HL-60 (cell line): ENCODE data around the gene DENND4C.

ENCODE experiments used
- DNase-seq, 2 experiments: peaks; one replicate each; pipeline ENCODE4 v3.0.0-alpha.2; 2010 to 2020; ENCODE audit warnings: low read depth in 1 of 2, low spot score in 1 of 2
- H3K27ac ChIP-seq: fragments of 250-450 bp; sonication (Bioruptor Pico); replicated peaks from 2 replicates; pipeline ENCODE4 v1.5.1; 2020; ENCODE audit warnings: mild to moderate bottlenecking, moderate library complexity
- H3K27me3 ChIP-seq: fragments of 250-450 bp; sonication (Bioruptor Pico); 2 replicates; pipeline ENCODE4 v1.5.1; 2021; ENCODE audit warnings: mild to moderate bottlenecking, moderate library complexity; ENCODE audit not compliant: insufficient read depth, poor library complexity, severe bottlenecking
- H3K4me3 ChIP-seq: replicated peaks from 2 replicates; pipeline ENCODE4 v1.5.1; 2011; ENCODE audit warnings: mild to moderate bottlenecking, control low read depth, low read length; ENCODE audit not compliant: insufficient read depth
- GABPA ChIP-seq: IDR thresholded peaks from 2 replicates; pipeline ENCODE4 v1.6.1; 2012; ENCODE audit warnings: low read depth
- POLR2AphosphoS5 ChIP-seq: IDR thresholded peaks from 2 replicates; pipeline ENCODE4 v1.6.1; 2012; ENCODE audit warnings: low read depth
- SPI1 ChIP-seq: IDR thresholded peaks from 2 replicates; pipeline ENCODE4 v1.6.1; 2012; ENCODE audit warnings: low read depth, mild to moderate bottlenecking, borderline replicate concordance
- TF ChIP-seq, protein P1 (sequence below): IDR thresholded peaks from 2 replicates; pipeline ENCODE4 v1.6.1; 2012; ENCODE audit warnings: low read depth; ENCODE audit not compliant: insufficient replicate concordance
- TF ChIP-seq, protein P2 (sequence below): IDR thresholded peaks from one replicate; pipeline ENCODE4 v1.5.1; 2011; ENCODE audit warnings: low read length, control low read depth, inconsistent platforms; ENCODE audit not compliant: insufficient read depth

Gene DENND4C

DNA sequence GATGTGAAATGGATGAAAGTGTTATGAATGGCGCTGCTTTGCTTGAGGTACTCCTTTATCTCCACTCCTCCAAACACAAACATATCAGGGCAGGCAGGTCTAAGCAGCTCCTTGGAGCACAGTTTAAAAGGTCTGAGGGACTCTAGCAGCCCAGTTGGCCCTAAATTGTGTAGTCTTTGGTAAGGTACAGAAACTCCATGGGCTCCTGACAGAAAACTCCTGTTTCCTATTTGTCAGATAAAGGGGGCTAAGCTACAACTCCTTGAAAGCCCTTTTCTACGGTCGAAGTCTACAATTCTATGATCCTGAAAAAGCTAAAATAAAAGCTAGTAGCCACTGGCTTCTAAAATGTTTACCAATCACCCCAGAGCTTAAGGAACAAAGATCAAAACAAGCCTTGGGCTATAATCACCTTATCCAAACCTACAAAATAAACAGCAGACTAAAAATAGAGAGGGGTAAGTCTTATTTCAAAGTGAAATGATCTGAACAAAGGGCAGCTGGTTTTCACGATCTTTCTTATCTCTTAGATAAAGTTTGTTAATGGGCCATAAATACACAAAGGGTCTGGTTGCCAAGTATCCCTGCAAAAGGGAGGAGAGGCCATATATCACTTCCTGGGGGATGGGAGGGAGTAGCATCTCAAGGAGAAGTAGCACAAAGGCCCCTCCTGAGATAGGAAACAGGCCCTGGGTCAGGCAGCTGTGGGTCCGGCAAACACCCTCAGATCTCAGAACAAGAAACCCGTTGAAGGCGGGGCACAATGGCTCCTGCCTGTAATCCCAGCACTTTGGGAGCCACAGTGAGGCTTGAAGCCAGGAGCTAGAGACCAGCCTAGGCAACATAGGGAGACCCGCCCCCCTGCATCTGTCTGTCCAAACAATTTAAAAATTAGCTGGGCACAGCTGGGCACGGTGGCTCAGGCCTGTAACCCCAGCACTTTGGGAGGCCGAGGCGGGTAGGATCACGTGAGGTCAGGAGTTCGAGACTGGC is 28.3 kb upstream of the DENND4C start:
- DNase-seq: no peak
- no peaks in the 10 kb centered on the region for H3K27me3 ChIP-seq
- TF ChIP-seq SPI1 (no peak), POLR2AphosphoS5 (no peak), GABPA (no peak)
- TF ChIP-seq, protein P1, sequence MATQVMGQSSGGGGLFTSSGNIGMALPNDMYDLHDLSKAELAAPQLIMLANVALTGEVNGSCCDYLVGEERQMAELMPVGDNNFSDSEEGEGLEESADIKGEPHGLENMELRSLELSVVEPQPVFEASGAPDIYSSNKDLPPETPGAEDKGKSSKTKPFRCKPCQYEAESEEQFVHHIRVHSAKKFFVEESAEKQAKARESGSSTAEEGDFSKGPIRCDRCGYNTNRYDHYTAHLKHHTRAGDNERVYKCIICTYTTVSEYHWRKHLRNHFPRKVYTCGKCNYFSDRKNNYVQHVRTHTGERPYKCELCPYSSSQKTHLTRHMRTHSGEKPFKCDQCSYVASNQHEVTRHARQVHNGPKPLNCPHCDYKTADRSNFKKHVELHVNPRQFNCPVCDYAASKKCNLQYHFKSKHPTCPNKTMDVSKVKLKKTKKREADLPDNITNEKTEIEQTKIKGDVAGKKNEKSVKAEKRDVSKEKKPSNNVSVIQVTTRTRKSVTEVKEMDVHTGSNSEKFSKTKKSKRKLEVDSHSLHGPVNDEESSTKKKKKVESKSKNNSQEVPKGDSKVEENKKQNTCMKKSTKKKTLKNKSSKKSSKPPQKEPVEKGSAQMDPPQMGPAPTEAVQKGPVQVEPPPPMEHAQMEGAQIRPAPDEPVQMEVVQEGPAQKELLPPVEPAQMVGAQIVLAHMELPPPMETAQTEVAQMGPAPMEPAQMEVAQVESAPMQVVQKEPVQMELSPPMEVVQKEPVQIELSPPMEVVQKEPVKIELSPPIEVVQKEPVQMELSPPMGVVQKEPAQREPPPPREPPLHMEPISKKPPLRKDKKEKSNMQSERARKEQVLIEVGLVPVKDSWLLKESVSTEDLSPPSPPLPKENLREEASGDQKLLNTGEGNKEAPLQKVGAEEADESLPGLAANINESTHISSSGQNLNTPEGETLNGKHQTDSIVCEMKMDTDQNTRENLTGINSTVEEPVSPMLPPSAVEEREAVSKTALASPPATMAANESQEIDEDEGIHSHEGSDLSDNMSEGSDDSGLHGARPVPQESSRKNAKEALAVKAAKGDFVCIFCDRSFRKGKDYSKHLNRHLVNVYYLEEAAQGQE: no peak
- TF ChIP-seq, protein P2, sequence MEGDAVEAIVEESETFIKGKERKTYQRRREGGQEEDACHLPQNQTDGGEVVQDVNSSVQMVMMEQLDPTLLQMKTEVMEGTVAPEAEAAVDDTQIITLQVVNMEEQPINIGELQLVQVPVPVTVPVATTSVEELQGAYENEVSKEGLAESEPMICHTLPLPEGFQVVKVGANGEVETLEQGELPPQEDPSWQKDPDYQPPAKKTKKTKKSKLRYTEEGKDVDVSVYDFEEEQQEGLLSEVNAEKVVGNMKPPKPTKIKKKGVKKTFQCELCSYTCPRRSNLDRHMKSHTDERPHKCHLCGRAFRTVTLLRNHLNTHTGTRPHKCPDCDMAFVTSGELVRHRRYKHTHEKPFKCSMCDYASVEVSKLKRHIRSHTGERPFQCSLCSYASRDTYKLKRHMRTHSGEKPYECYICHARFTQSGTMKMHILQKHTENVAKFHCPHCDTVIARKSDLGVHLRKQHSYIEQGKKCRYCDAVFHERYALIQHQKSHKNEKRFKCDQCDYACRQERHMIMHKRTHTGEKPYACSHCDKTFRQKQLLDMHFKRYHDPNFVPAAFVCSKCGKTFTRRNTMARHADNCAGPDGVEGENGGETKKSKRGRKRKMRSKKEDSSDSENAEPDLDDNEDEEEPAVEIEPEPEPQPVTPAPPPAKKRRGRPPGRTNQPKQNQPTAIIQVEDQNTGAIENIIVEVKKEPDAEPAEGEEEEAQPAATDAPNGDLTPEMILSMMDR: no peak
- H3K27ac ChIP-seq: no peak overlapping the region
- H3K4me3 ChIP-seq: no peak overlapping the region

DNA sequence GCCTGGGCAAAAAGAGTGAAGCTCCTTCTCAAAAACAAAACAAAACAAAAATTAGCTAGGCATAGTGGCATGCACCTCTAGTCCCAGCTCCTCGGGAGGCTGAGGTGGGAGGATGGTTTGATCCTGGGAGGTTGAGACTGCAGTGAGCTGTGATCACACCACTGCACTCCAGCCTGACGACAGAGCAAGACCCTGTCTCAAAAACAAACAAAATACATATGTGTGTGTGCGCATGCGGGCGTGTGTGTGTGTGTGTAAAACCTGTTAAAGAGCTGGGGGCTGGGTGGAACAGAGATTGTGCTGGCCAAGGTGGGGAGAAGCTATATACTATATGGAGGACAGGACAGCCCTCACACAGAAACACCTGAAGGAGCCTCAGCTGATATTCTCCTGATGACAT is 27.4 kb upstream of the DENND4C start:
- TF ChIP-seq, protein P1: no peak
- TF ChIP-seq POLR2AphosphoS5: no peak
- Histone ChIP-seq H3K27ac (no peak overlapping the region), H3K4me3 (no peak overlapping the region), H3K27me3 (no peaks in the 10 kb centered on the region)
- no peak for DNase-seq

DNA sequence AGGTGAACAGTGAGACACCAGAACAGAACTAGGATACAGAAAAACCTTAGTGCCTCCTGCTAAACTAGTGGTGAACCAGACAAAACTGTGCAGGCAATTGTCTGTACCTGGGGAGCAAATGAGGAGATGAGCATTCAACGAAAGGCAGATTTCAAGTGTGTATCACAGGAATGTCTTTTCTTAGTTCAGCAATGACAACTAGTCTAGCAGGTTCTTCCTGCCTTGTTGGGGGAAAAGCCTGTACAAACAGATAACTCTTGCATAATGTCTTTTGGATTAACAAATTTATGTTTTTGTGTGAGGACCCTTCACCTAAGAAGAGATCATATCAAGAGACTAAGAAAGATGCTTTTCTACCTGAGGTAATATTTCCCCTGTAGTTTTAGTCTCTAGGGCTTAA is 21.8 kb upstream of the DENND4C start:
- Histone ChIP-seq H3K4me3 (no peak overlapping the region), H3K27me3 (no peaks in the 10 kb centered on the region), H3K27ac (no peak overlapping the region)
- TF ChIP-seq POLR2AphosphoS5 (no peak), GABPA (no peak)
- DNase-seq: no peak

DNA sequence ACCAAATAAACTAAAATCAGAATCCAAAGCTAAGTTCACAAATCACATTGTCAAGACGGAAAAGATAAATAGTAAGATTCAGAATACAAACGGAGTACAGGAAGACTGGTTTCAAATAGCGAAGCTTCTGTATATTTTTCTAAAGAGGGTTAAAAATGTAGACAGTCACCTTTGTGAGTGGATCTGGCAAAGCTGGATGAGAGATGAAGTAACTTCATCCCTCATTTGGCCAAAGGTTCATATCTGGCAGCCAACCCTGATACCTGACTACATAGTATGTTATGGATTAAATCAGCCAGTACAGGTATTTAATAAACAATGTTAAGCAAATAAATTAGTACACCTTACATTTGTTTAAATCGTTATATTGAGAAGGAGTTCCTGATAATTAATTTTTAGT is 21.3 kb upstream of the DENND4C start:
- DNase-seq: no peak
- Histone ChIP-seq H3K27me3 (no peaks in the 10 kb centered on the region), H3K27ac (no peak overlapping the region), H3K4me3 (no peak overlapping the region)
- TF ChIP-seq POLR2AphosphoS5: no peak
- TF ChIP-seq, protein P1: no peak
- TF ChIP-seq SPI1: no peak
